NOMO-1 treated with dmso at 0.1 percent for 144 hours (cell line): ENCODE data around the gene GPSM1.

Experiments used
- DNase-seq: peaks from one replicate; lab custom pipeline; 2025; ENCODE audit not compliant: unreplicated experiment; lab: John Stamatoyannopoulos, UW

The GPSM1 gene, protein sequence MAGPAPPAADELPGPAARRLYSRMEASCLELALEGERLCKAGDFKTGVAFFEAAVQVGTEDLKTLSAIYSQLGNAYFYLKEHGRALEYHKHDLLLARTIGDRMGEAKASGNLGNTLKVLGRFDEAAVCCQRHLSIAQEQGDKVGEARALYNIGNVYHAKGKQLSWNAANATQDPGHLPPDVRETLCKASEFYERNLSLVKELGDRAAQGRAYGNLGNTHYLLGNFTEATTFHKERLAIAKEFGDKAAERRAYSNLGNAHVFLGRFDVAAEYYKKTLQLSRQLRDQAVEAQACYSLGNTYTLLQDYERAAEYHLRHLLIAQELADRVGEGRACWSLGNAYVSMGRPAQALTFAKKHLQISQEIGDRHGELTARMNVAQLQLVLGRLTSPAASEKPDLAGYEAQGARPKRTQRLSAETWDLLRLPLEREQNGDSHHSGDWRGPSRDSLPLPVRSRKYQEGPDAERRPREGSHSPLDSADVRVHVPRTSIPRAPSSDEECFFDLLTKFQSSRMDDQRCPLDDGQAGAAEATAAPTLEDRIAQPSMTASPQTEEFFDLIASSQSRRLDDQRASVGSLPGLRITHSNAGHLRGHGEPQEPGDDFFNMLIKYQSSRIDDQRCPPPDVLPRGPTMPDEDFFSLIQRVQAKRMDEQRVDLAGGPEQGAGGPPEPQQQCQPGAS

DNA sequence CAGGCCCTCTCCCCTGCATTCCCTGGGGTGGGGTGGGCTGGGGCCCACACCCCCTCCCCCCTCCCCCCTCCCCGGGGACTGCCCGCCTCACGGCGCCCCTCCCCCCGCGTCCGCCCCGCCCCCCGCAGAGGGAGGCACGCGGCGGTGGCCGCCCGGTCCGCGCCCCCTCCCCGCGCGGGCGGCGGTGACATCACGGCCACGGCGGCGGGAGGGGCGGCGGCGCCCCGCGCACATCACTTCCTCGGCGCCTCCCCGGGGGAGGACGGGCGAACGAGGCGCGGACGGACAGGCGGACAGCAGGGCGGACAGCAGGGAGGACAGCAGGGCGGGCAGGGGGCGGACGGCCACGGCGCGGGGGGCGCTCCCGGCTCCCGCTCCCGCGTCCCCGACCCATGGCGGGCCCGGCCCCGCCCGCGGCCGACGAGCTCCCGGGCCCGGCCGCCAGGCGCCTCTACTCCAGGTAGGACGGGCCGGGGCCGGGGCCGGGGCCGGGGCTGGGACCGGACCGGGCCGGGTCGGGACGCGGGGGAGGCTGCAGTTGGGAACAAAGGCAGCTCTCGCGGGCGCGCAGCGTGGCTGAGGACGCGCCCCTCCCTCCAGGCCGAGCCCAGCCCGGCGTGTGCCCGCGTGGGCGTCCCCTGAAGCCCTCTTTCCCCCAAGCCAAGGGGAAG is at the start of gene GPSM1:
Gene GPSM1 (plus strand): TSS at position 236 of the 671 bp plus-strand sequence. CDS start 157 bp downstream, at position 393.
- DNase-seq: peak; percentile 25

DNA sequence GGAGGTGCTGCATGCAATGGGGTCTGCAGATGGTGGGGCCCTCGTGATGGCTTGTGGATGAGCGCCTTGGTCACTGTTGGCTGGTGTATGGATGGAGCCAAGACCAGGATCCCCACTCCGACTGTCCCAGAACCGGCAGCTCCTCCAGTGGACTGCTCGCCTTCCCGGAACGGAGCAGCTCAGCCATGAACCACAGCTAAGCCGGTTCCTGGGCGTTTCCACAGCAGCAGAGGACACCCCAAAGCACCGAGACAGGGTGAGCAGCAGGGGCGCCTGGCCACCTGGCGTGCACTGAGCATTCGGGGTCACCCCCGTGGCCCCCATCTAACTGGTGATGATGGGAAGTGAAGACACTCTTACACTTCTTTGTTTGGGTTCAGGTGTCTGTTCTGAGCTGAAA is 49.6 kb upstream of the GPSM1 start:
- no peak for DNase-seq

DNA sequence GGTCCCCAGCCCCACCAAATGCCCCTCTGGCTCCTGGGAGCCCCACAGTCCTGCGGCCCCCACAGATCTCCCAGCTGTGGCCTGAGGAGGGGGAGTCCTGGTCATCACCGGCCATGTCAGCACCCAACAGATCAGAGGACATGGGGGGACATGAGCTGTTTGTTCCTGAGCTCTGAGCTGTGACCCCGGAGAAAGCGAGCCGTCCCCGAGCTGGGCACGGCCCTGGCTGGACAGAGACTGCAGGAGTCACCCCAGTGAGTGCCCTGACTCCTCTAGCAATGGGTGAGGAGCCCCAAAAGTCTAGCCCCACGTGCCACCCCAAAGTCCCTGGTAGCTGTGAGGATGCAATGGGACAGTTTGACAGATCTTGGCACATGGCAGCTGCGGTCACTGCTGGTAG is 49.1 kb upstream of the GPSM1 start:
- no peak for DNase-seq

DNA sequence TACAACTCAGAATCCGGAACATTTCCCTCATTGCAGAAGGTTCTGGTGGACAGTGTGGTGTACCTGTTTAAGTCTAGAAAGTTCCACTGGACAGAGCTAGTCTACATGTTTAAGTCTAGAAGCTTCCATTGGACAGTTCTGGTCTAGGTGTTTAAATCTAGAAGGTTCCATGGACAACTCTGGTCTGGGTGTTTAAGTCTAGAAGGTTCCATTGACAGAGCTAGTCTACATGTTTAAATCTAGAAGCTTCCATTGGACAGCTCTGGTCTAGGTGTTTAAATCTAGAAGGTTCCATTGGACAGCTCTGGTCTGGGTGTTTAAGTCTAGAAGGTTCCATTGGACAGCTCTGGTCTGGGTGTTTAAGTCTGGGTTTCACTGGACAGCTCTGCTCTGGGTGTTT is 48.4 kb upstream of the GPSM1 start:
- DNase-seq: no peak

DNA sequence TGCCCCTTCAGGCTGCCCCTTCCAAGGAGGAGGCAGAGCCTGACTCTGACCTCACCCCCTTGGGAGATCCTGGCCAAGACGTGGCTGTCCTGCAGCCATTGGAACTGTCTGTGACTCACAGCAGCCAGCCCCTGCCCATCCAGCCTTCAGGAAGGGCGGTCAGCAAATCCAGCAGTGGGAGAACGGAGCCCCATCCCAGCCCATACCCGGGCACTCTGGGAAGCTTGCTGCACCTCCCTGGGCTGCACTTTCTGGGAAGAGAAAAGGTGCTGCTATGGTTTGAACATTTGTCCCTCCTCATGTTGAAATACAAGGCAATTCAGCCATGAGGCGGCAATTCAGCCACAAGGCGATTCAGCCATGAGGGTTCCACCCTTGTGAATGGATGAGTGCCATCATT is 47.9 kb upstream of the GPSM1 start:
- DNase-seq: no peak

DNA sequence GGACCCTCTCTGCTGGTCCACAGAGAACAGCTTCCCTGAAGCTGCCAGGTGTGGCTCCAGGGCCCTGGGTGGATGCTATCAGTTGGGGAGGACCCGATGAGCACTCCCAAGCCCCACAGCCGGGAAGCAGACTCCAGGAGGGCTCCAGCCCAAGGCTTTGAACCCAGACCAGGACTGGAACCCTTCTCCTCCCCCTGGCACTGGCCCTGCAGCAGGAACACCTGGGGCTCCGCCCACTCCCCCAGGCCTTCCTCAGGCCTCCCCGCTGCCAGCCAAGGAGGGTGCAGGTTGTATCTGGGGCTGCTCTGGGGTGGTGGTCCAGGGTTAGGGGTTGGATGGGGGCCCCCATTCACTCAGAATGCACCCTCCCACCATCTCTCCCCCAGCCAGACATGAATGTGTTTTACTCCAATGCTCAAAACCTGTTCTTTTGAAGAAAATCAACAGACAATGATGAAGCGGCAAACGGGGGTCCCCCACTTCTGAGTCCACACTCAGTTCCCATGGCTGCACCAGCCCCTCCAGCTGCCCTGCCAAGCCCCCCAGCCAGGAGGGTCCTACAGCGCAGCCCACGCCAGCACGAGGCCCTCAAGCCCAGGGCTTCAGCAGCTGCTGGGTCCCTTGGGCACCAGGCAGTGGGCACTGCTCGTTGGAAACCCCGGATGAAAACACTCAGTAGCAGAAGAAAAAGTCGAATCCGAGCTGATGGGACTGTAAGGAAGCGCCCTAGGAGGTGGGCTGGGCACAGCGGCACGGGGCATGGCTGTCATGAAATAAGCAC is 46.6 kb upstream of the GPSM1 start:
- DNase-seq: no peak

DNA sequence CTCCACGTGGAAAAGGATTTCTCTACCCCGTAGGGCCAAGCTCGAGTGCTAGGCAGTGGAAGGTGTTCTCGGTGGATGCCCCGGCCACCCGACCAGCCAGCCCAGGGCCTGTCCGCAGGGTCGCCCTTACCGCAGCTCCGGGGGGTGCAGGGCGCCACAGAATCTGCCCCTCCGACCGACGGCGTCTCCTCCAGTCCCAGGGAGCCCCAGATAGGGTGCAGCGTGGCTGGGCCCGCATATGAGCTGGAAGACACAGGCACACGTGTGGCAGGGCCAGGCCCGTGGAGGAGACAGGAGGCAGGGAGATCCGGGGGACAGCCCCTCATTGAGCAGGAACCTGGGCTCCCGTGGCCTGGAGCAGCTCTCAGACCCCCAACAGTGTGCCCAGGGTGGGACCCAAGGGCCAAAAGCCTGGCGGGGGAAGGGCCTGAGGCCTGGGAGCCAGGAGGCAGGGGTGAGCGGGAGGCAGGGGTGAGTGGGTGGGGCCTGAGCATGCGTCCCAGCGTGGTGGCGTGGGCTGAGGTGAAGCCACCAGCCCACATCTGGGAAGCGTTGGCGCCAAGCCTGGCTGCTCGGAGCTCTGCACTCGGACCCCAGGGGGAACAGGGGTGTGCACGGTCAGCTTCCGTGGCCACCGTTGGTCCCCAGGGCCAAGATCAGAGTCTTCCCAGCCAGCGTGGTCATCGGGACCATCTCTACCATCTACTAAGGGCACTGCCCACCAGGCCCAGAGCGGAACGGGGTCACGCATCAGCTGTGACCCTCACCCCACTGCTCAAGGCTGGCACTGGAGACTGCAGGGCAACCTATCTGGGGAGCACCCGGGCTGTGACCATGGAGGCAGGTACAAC is 45.7 kb upstream of the GPSM1 start:
- no peak for DNase-seq

DNA sequence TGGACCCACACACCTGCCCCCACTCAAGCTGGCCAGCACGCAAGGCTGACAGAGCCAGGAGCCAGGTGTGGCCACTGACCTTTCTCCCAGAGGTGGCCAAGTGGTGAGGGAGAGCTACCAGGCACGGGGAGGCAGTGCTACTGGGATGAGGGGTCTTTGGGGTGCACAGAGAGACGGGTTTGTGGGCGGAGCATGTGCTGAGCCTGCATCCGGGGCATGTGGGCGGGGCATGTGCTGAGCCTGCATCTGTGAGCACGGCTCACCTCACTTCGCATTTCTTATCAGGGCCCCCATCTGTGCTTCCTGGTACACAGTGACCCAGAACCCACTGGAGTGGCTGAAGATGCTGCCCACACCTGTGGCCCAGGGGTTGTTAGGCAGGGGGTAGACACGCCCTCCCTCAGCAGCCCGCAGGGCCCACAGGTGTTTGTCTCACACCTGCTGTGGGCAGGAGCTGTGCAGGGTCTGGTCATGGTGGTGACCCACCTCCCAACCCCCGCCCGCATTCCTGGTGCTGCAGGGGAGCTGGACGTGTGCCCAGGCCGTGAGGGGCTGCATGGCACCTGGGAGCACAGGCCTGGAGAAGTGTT is 45.0 kb upstream of the GPSM1 start:
- DNase-seq: no peak

DNA sequence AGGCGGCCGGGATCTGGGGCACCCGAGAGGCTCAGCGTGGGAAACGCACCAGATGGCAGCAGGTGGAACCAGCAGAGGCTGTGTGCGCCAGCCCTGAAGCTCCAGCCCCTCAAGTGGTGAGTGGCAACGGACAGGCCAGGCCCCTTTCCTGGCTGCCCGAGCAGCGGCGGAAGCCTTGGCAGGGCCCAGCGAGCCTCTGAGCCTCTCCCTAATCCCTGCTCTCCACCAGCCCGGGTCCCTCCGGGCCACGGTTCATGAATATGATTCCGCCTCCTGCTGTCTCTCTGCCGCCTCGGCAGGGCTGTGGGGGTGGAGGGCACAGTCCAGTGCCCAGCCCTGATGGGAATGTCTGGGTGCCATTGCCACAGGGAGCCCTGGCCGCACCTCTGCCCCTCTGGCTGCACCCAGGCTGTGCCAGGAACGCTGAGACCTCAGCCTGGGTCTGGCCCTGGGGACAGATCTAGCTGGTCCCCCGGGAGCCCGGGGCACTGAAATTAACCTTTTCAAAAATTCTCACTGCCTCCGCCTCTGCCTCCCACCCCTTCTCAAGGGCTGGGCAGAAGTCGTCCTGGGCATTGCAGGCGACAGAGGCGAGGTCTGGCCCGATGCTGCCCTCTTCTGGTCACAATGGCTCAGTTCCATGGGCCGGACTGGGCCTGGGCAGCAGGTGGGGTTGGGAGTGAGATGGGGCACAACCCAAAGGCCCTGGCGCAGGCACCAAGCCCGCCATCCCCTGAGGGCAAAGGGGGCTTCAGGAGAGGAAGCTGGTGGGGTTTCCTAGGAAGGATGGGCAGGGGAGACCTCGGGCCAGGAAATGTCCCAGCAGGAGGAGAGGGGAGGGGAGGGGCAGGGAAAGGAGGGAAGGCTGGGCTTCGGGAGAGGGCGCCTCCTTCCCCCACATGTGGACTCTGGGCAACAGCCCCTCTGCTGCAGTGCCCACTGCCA is 43.8 kb upstream of the GPSM1 start:
- peak; percentile 48 for DNase-seq

DNA sequence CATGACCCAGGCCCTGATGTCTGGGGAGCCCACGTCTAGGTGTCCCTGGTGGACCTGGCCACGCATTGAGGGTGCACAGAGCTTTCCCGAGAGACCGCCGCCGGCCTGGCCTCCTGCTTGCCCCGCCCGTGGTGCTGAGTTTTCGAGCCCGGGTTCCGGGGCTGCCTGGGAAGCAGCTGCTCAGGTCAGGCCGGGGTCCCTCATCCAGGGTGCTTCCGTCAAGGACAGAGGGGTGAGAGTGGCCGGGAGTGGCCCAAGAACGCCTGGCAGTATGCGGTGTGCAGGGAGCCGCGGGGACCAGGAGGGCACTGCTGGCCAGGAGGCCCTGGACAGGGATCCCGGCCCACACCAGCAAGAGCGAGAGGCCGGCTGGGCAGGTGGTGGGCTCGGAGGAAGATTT is 43.0 kb upstream of the GPSM1 start:
- no peak for DNase-seq

DNA sequence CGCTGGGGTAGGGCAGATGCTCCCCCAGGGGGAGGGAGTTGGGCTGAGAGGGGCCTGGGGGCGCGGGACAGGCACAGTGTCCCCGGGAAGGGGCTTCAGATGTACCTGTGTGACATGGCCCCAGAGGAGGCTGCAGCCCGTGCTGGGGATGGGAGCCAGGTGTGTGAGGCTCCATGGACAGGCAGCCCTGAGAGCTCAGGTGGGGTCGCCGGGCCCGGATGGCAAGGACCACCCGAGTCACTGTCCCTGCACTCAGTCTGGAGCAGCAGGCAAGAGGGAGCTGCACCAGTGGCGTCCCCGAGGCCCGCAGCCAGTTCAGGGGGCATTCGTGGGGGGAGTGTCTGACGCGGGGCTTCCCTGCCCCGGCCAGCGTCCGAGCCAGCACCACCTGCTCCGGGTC is 42.4 kb upstream of the GPSM1 start:
- no peak for DNase-seq

DNA sequence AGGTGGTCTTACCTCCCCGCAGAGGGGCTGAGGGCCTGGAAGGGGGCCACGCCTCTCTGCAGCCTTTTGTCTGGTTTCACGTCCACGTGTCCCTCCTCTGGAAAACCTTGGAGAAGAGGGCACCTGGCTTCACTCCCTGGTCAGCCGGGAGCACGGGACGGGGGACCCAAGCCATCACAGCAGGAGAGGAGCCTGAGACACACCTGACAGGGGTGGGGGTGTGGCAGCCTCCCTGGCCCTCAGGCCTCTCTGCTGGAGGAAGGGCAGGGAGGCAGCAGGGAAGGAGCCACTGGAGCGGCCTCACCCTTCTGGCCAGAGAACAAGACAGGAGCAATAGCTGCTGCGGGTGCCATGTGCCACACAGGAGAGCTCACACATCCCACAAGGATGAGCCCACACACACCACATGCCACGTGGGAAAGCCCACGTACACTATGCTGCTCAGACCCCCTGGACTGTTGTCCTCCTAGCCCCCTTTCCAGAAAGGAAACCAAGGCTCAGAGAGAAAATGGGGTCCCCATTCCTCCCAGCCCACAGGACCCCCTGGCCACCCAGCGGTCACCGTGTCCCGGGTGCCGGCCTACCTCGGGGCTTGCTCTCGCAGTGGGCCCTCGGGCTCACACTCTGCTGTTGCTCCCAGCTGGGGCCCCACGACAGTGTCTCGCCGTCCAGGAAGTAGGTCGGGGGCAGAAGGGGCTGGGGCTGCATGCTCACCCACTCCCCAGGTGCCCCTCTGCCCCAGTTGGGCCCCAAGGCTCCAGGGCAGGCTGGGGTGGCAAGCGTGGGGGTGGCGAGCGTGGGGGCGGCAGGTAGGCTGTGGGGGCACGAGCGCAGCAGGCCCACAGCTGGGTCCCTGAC is 41.6 kb upstream of the GPSM1 start:
- no peak for DNase-seq

DNA sequence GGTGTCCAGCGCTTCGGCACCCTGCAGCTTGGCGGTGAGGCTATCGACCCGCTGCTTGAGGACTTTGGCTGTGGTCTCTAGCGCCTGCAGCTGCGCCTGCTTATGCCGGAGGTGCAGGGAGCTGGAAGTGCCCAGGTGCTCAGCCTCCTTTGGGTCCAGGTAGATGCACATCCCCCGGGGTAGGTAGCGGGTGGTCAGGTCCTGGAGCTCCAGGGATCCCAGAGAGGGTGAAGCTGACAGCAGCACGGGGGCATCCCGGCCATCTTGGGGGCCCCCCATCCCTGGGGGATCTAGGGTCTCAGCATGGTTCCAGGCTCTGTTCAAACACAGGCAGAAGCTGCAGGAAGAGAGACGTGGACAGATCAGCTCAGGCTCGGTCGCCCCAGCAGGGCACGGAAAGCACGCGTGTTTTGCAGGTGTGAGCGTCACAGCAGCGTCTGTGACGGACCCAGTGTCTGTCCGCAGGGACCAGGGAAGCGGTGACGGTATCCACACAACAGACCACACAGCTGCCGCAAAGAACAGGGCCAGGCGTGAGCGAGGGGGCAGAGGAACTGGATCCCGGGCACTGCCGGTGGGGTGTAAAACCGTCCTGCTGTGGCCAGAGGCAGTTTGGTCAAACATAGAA is 40.9 kb upstream of the GPSM1 start:
- DNase-seq: no peak

DNA sequence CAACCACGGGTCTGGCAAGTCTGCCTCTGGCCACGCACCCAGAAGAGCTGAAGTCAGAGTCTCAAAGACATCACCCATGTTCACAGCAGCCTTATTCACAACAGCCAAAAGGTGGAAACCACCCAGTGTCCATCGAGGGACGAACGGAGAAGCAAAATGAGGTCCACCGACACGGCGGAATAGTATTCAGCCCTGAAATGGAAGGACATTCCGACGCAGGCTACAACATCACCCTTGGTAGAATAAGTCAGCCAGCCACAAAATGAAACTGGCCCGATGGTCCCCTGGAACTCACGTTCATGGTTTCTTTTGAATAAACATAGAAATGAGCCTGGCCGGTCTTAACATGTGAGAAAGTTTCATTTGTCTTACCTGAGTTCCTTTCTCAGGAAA is 40.4 kb upstream of the GPSM1 start:
- no peak for DNase-seq

DNA sequence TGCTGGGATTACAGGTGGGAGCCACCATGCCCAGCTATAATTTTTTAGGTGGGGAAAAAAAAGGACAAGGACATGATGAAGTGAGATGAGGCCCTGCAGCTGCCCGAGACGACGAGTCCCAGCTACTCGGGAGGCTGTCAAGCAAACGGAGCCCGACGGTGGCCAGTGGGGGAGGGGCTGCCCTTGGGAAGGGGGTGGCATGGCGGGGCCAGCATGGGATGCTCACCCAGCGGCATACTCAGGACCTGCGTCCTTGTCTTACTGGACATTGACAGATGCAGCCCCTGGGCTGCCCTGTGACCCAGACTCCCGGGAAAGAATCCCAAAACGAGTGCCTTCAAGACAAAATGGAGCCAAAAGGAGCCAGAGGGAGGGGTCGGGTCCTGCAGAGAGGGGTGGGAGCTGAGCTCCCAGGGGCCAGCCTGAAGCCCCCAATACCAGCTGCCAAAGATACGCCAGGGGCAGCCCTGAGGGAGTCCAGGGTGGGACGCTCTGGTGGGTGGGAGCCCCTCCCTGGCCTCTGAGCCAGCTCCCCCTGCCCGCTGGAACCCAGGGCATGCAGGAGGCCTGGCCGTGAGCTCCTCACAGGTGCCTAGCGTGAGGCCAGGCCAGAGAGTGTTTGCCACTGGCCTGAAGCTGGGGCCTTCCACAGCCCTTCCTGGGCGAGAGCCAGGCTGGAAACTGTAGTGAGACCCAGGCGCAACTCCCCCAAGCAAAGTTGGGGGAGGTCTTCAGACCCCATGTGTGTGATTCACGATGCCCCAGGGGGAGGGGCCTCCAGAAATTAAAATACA is 39.2 kb upstream of the GPSM1 start:
- no peak for DNase-seq

DNA sequence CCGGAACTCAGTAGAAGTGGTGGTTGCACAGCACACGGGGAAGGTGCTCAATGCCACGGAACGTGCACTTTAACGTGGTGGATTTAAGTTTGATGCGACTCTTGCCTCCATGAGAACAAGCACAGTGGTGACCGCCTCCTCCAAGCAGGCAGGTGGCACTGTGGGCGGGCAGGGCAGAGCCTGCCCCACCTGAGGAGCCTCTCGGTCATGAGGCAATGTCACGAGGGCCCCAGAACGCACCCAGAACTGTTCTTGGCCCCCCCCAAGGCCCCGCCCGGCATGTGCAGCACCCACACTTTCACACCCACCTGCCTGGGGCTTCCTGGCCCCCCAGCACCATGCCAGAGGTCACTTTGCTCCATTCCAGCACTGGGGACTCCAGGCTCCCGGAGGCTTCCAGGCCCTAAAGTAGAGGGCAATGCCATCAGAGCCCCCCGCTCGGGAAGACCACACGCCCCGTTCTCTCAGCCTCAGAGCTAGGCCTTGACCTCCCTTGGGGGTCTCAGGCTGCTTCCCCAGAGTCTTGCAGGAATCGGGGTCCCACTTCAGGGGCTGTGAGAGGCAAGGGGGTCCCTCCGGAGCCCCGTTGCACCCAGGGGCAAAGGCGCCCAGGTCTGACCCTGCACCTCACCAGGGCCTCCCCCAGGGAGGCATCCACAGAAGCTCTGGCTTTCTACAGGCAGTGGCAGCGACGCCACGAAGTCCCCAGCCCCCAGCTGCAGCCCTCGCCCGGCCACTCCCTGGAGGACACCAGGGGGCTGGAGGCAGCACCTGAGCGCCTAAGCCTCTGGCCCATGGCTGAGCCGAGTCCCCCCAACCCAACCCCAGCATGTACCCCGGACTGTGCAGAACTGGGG is 37.5 kb upstream of the GPSM1 start:
- no peak for DNase-seq
